Astrocyte of the cerebellum (primary cell): ENCODE results near the gene MTRFR.

Source experiments
- DNase-seq: peaks from one replicate; pipeline ENCODE4 v3.0.0-alpha.2; 2011; ENCODE audit warnings: low read depth
- H3K4me3 ChIP-seq: 2 replicates; pipeline ENCODE4 v1.5.1; 2011; ENCODE audit warnings: mild to moderate bottlenecking, low read depth, low read length, moderate library complexity
- in situ Hi-C: cut with HindIII; loops from 2 replicates; pipeline ENCODE4 v1.10.0; 2017; ENCODE audit warnings: low sequenced_read_pairs
- TF ChIP-seq, protein P1 (sequence below): IDR thresholded peaks from 2 replicates; pipeline ENCODE4 v1.5.1; 2012; ENCODE audit warnings: low read length, low read depth, moderate library complexity, mild to moderate bottlenecking; ENCODE audit errors: missing control alignments

The MTRFR gene

DNA sequence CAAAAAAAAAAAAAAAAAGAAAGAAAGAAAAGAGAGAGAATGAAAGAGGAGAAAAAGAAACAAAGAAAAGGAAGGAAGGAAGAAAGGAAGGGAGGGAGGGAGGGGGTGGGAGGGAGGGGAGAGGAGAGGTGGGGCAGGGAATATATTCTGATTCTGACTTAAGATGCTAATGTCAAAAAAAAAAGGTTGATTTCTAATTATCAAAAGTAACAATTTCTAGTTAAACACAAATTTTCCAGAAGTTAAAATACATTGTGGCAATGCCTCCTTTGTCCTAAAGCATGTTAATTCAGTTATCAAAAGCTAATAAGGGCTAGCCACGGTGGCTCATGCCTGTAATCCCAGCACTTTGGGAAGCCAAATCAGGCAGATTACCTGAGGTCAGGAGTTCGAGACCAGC lies 7.8 kb upstream of the MTRFR start:
- in situ Hi-C loops = no loop called here

GRCh38 chr12:123227581-123228258 lies 5.5 kb upstream of the MTRFR start:
- TF ChIP-seq, protein P1, sequence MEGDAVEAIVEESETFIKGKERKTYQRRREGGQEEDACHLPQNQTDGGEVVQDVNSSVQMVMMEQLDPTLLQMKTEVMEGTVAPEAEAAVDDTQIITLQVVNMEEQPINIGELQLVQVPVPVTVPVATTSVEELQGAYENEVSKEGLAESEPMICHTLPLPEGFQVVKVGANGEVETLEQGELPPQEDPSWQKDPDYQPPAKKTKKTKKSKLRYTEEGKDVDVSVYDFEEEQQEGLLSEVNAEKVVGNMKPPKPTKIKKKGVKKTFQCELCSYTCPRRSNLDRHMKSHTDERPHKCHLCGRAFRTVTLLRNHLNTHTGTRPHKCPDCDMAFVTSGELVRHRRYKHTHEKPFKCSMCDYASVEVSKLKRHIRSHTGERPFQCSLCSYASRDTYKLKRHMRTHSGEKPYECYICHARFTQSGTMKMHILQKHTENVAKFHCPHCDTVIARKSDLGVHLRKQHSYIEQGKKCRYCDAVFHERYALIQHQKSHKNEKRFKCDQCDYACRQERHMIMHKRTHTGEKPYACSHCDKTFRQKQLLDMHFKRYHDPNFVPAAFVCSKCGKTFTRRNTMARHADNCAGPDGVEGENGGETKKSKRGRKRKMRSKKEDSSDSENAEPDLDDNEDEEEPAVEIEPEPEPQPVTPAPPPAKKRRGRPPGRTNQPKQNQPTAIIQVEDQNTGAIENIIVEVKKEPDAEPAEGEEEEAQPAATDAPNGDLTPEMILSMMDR = no peak
- no peak overlapping the region for H3K4me3 ChIP-seq
- in situ Hi-C loops = no loop called here
- no peak for DNase-seq

More for the DNA sequence above, 7.8 kb upstream of the MTRFR start:
- TF ChIP-seq, protein P1 = no peak
- no peak overlapping the region for H3K4me3 ChIP-seq
- DNase-seq = no peak

DNA sequence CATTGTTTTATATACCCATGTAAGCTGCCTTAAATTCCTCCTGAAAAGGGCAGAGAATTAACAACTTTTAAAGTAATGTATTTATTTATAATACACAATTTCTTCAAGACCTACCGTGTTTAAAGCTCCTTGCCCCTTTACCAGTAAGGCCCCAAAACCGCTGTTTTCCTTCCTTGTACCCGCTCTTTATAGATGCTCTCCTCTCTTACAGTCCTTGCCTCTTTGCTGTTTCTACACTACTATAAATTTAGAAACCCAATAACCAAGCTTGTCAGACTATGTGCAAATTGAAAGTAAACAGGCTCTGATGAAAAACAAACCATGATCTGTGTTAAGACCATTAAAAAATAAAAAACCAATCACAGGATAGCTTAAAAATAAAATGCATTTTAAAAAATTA lies 4.2 kb upstream of the MTRFR start:
- no peak for DNase-seq
- in situ Hi-C loops = no loop called here
- TF ChIP-seq, protein P1 = no peak
- no peak overlapping the region for H3K4me3 ChIP-seq

GRCh38 chr12:123231931-123232330 lies 1.3 kb upstream of the MTRFR start:
- no peak for DNase-seq
- in situ Hi-C loops = no loop called here
- peak overlapping the region; percentile 97 for H3K4me3 ChIP-seq
- TF ChIP-seq, protein P1 = no peak

DNA sequence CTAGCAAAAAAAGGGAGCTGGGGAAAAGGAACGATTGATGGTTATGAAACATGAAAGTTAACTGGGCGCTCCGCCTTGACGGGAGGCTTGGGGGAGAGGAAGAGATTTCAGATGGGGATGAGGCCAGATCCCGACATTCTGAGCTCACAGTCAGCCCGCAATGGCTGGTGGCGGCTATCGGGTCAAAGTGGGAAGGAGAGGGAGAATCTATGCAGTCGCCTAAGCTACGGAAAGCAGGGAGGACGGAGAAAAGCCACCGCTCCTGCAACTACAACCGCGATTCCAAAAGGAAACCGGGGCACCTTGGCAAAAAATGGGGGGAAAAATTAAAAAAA lies 797 bp upstream of the MTRFR start:
- DNase-seq = no peak
- peak overlapping the region; percentile 97 for H3K4me3 ChIP-seq
- in situ Hi-C loops = no loop called here

GRCh38 chr12:123233505-123234308 lies 471 bp downstream of the MTRFR start:
- in situ Hi-C loops = no loop called here
- TF ChIP-seq, protein P1 = no peak
- no peak for DNase-seq
- H3K4me3 ChIP-seq = peak overlapping the region; percentile 97

More for the DNA sequence above, 797 bp upstream of the MTRFR start:
- TF ChIP-seq, protein P1 = no peak
